Stimulated activated memory B cell treated with anti-CD40 and anti-IgM and Interleukin-4, amounts not matched to agents 10 μg/mL and 1 μg/mL and 100 μg/mL, for 72 hours (primary cell): ENCODE results near the gene HS3ST1.

Experiments used
- ATAC-seq: fragments of 150-1000 bp; cut with Tn5 transposase; 2 replicates; pipeline ENCODE4 v1.10.0; 2021
- H3K27ac Mint-ChIP-seq: one replicate; pipeline ENCODE4 v1.8.0; 2022; ENCODE audit warnings: mild to moderate bottlenecking, mixed read lengths
- H3K27me3 Mint-ChIP-seq: one replicate; pipeline ENCODE4 v1.8.0; 2022; ENCODE audit warnings: mixed read lengths
- H3K36me3 Mint-ChIP-seq: one replicate; pipeline ENCODE4 v1.8.0; 2022; ENCODE audit warnings: mixed read lengths
- H3K4me1 Mint-ChIP-seq: one replicate; pipeline ENCODE4 v1.8.0; 2022; ENCODE audit warnings: mixed read lengths
- H3K4me3 Mint-ChIP-seq: one replicate; pipeline ENCODE4 v1.8.0; 2022; ENCODE audit warnings: mild to moderate bottlenecking, moderate library complexity, mixed read lengths
- H3K9me3 Mint-ChIP-seq: one replicate; pipeline ENCODE4 v1.8.0; 2022; ENCODE audit warnings: mixed read lengths

Gene HS3ST1

GRCh38 chr4:11441194-11441556 is 12.5 kb upstream of the HS3ST1 start:
- no peak for ATAC-seq
- Mint-ChIP-seq H3K36me3 (peaks cover 5% of the 10 kb centered on the region), H3K27me3 (no peaks in the 10 kb centered on the region), H3K27ac (peak overlapping the region; percentile 28), H3K9me3 (no peaks in the 10 kb centered on the region), H3K4me3 (no peak overlapping the region), H3K4me1 (peaks cover 24% of the 10 kb centered on the region)

GRCh38 chr4:11440481-11441193 is 11.9 kb upstream of the HS3ST1 start:
- ATAC-seq, result no peak
- H3K4me3 Mint-ChIP-seq, result no peak overlapping the region
- H3K36me3 Mint-ChIP-seq, result peaks cover 2% of the 10 kb centered on the region
- no peaks in the 10 kb centered on the region for H3K27me3 Mint-ChIP-seq
- H3K4me1 Mint-ChIP-seq, result peaks cover 30% of the 10 kb centered on the region
- H3K9me3 Mint-ChIP-seq, result no peaks in the 10 kb centered on the region
- peak overlapping the region; percentile 28 for H3K27ac Mint-ChIP-seq

GRCh38 chr4:11439836-11440235 is 11.1 kb upstream of the HS3ST1 start:
- ATAC-seq, result no peak
- Mint-ChIP-seq H3K4me3 (no peak overlapping the region), H3K36me3 (no peaks in the 10 kb centered on the region), H3K27ac (no peak overlapping the region), H3K27me3 (no peaks in the 10 kb centered on the region), H3K9me3 (no peaks in the 10 kb centered on the region), H3K4me1 (peaks cover 38% of the 10 kb centered on the region)

GRCh38 chr4:11438647-11439046 is 10.0 kb upstream of the HS3ST1 start:
- no peak for ATAC-seq

GRCh38 chr4:11436673-11437072 is 8.0 kb upstream of the HS3ST1 start:
- Mint-ChIP-seq H3K4me1 (peaks cover 47% of the 10 kb centered on the region), H3K9me3 (no peaks in the 10 kb centered on the region), H3K4me3 (peak overlapping the region; percentile 42), H3K27ac (peak overlapping the region; percentile 55), H3K36me3 (no peaks in the 10 kb centered on the region), H3K27me3 (no peaks in the 10 kb centered on the region)
- peak; percentile 74 for ATAC-seq

More at GRCh38 chr4:11438647-11439046, 10.0 kb upstream of the HS3ST1 start:
- no peaks in the 10 kb centered on the region for H3K36me3 Mint-ChIP-seq
- no peaks in the 10 kb centered on the region for H3K27me3 Mint-ChIP-seq
- no peak overlapping the region for H3K4me3 Mint-ChIP-seq
- H3K27ac Mint-ChIP-seq, result no peak overlapping the region
- H3K4me1 Mint-ChIP-seq, result peaks cover 40% of the 10 kb centered on the region
- H3K9me3 Mint-ChIP-seq, result no peaks in the 10 kb centered on the region

- Mint-ChIP-seq H3K4me1 (peaks cover 49% of the 10 kb centered on the region), H3K4me3 (peak overlapping the region; percentile 5), H3K27ac (peak overlapping the region; percentile 55), H3K27me3 (no peaks in the 10 kb centered on the region), H3K9me3 (no peaks in the 10 kb centered on the region), H3K36me3 (no peaks in the 10 kb centered on the region)
- peak; percentile 74 for ATAC-seq
Observed at GRCh38 chr4:11436084-11436483, 7.4 kb upstream of the HS3ST1 start.

GRCh38 chr4:11435557-11435956 is 6.9 kb upstream of the HS3ST1 start:
- Mint-ChIP-seq H3K36me3 (no peaks in the 10 kb centered on the region), H3K4me3 (no peak overlapping the region), H3K27me3 (no peaks in the 10 kb centered on the region), H3K4me1 (peaks cover 49% of the 10 kb centered on the region), H3K27ac (peak overlapping the region; percentile 55), H3K9me3 (no peaks in the 10 kb centered on the region)
- ATAC-seq, result no peak

- no peaks in the 10 kb centered on the region for H3K36me3 Mint-ChIP-seq
- no peaks in the 10 kb centered on the region for H3K27me3 Mint-ChIP-seq
- H3K4me3 Mint-ChIP-seq, result no peak overlapping the region
- peak overlapping the region; percentile 42 for H3K27ac Mint-ChIP-seq
- peaks cover 46% of the 10 kb centered on the region for H3K4me1 Mint-ChIP-seq
- no peak for ATAC-seq
- H3K9me3 Mint-ChIP-seq, result no peaks in the 10 kb centered on the region
Observed at GRCh38 chr4:11431111-11431510, 2.4 kb upstream of the HS3ST1 start.

- ATAC-seq, result no peak
- H3K27me3 Mint-ChIP-seq, result no peaks in the 10 kb centered on the region
- no peak overlapping the region for H3K4me3 Mint-ChIP-seq
- H3K9me3 Mint-ChIP-seq, result no peaks in the 10 kb centered on the region
- peaks cover 44% of the 10 kb centered on the region for H3K4me1 Mint-ChIP-seq
- no peaks in the 10 kb centered on the region for H3K36me3 Mint-ChIP-seq
- no peak overlapping the region for H3K27ac Mint-ChIP-seq
Observed at GRCh38 chr4:11430536-11430935, 1.8 kb upstream of the HS3ST1 start.

- Mint-ChIP-seq H3K9me3 (no peaks in the 10 kb centered on the region), H3K27ac (peak overlapping the region; percentile 87), H3K36me3 (no peaks in the 10 kb centered on the region), H3K4me1 (peaks cover 36% of the 10 kb centered on the region), H3K27me3 (no peaks in the 10 kb centered on the region), H3K4me3 (peak overlapping the region; percentile 85)
- ATAC-seq, result no peak
Observed at GRCh38 chr4:11429699-11430045, 978 bp upstream of the HS3ST1 start.

- Mint-ChIP-seq H3K36me3 (no peaks in the 10 kb centered on the region), H3K4me1 (peaks cover 42% of the 10 kb centered on the region), H3K27ac (peak overlapping the region; percentile 87), H3K27me3 (no peaks in the 10 kb centered on the region), H3K4me3 (peak overlapping the region; percentile 85), H3K9me3 (no peaks in the 10 kb centered on the region)
- peak; percentile 93 for ATAC-seq
Observed at GRCh38 chr4:11428899-11429698, 405 bp upstream of the HS3ST1 start.

- Mint-ChIP-seq H3K27ac (peak overlapping the region; percentile 87), H3K4me3 (peak overlapping the region; percentile 85), H3K9me3 (no peaks in the 10 kb centered on the region), H3K36me3 (peaks cover 5% of the 10 kb centered on the region), H3K4me1 (peaks cover 50% of the 10 kb centered on the region), H3K27me3 (no peaks in the 10 kb centered on the region)
- no peak for ATAC-seq
Observed at GRCh38 chr4:11427121-11427996, 1.3 kb downstream of the HS3ST1 start.

- Mint-ChIP-seq H3K4me1 (peaks cover 48% of the 10 kb centered on the region), H3K27me3 (no peaks in the 10 kb centered on the region)
Observed at GRCh38 chr4:11426731-11427120, 2.0 kb downstream of the HS3ST1 start.

GRCh38 chr4:11426003-11426402 is 2.7 kb downstream of the HS3ST1 start:
- no peak for ATAC-seq
- H3K9me3 Mint-ChIP-seq, result no peaks in the 10 kb centered on the region
- peaks cover 13% of the 10 kb centered on the region for H3K36me3 Mint-ChIP-seq
- H3K27me3 Mint-ChIP-seq, result no peaks in the 10 kb centered on the region
- no peak overlapping the region for H3K27ac Mint-ChIP-seq
- H3K4me1 Mint-ChIP-seq, result peaks cover 48% of the 10 kb centered on the region
- no peak overlapping the region for H3K4me3 Mint-ChIP-seq

More at GRCh38 chr4:11426731-11427120, 2.0 kb downstream of the HS3ST1 start:
- no peak for ATAC-seq
- H3K36me3 Mint-ChIP-seq, result peaks cover 10% of the 10 kb centered on the region
- H3K27ac Mint-ChIP-seq, result no peak overlapping the region
- H3K4me3 Mint-ChIP-seq, result peak overlapping the region; percentile 62
- H3K9me3 Mint-ChIP-seq, result no peaks in the 10 kb centered on the region

- no peak for ATAC-seq
- no peak overlapping the region for H3K4me3 Mint-ChIP-seq
- H3K36me3 Mint-ChIP-seq, result peaks cover 18% of the 10 kb centered on the region
- no peaks in the 10 kb centered on the region for H3K27me3 Mint-ChIP-seq
- H3K9me3 Mint-ChIP-seq, result no peaks in the 10 kb centered on the region
- H3K27ac Mint-ChIP-seq, result no peak overlapping the region
- H3K4me1 Mint-ChIP-seq, result peaks cover 59% of the 10 kb centered on the region
Observed at GRCh38 chr4:11424856-11425255, 3.8 kb downstream of the HS3ST1 start.
